ENCODE data around the gene HOXA7. TPM values are rescaled to one million over a fixed set of nuclear protein-coding genes. Genes with fewer than 3 reads are reported as not detected.

Gene HOXA7
- total RNA-seq, 3 donors from 2014 or later = 17.1 to 29.8 (median 27.9) TPM

- intact Hi-C loops (cut with DNase I, micrococcal nuclease) = loop anchor here in 1 of 2 donors (10.0 kb wide), 1 partner anchor 776 kb away; no protein-coding TSS in a partner anchor
- Histone ChIP-seq H3K4me3 (peak overlapping the region; percentile 74), H3K9me3 (no peaks in the 10 kb centered on the region), H3K4me1 (ENCODE audit: low read depth) (peaks cover 43% of the 10 kb centered on the region), H3K36me3 (ENCODE audit: low read depth) (no peaks in the 10 kb centered on the region)
- TF ChIP-seq CTCF (IDR thresholded peaks at IDR 0.05) = peak; percentile 94
- peak; percentile 55 for ATAC-seq
- peak; percentile 84 to 90 (median 87) for DNase-seq
These were observed 5.7 kb downstream of the HOXA7 start for GRCh38 chr7:27150568-27151340.

DNA sequence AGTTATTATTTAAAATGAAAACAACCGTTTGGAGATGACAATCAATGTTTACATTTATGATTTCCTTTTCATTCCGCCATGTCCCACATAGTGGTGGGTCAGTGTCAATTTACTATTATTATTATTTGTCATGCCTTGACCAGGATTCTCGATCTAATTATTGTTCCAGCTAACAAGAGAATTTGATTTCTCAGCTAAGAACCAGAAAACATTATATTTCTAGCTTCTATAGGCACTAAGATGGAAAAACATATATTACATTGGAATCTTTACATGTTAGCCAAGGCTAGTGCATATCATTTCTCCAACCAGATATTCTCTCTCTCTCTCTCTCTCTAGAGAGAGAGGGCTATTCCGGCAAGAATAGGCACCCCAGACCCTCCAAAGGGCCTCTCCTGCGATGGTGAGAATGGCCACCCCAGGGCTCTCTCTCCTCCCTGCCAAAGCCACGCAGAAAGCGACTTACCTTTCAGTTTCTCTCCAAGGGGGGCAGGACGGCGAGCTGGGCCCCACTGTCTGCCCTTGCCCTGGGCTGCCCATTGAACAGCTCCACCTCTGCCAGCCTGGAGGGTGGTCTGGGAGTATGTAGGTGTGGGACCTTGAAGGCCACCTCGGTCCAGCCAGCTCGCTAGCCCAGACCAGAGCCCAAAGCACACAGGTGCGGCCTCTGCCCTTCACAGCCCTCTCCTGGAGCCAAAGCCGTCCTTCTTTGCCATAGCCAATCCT lies 6.5 kb downstream of the HOXA7 start:
- intact Hi-C loops (cut with DNase I, micrococcal nuclease) = loop anchor here (5.0 to 10.0 kb wide), 2 partner anchors 468 to 775 kb away; no protein-coding TSS in a partner anchor
- DNase-seq (peak in 2 of 3 donors; percentile 52 to 61), ATAC-seq (no peak)
- Histone ChIP-seq H3K4me3 (peak overlapping the region; percentile 74), H3K36me3 (ENCODE audit: low read depth) (no peaks in the 10 kb centered on the region), H3K4me1 (ENCODE audit: low read depth) (peaks cover 41% of the 10 kb centered on the region), H3K9me3 (no peaks in the 10 kb centered on the region)
- TF ChIP-seq CTCF (IDR thresholded peaks at IDR 0.05) = no peak

DNA sequence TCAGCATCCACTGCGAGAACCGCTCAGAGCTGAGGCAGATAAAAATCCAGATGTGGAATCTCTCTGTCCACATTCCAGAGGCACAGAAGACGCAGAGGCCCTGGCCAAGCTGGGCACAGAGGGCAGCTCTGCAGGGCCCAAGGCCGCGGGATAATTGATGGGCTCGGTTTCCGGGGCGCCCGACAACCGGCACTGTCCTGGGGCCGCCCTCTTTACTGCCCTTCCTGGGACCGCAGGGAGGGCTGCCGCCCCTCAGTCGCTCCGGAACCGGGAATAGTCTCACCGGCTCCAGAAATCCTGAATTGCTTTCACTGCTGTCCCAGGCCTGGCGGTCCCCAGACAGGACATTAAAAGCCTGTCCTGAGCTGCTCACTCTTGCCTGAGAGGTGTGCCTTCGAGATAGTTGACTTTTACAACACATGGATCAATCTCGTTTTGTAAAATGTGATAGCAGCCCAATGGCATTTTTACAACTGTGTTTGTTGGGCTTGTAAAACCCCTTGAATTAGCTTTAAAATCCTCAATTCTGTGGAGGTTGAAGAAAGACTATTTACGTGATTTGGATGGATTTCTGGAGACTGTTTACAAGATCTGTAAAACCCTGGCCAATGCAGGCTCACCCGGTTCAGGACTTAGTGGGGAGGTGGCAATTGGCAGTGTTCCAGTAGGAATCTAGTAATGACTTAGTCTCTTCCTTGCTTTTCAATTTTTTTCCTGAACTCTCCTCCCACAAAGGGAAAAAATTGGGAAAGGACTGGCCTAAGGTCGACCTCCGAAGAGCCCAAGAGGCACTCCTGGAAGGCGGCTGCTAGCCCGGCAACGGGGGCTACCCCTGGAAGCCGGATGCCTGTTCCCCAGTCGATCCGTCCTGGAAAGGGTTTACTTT lies 7.5 kb downstream of the HOXA7 start:
- Histone ChIP-seq H3K9me3 (no peaks in the 10 kb centered on the region), H3K4me1 (ENCODE audit: low read depth) (peaks cover 33% of the 10 kb centered on the region), H3K4me3 (peak overlapping the region; percentile 15), H3K36me3 (ENCODE audit: low read depth) (no peaks in the 10 kb centered on the region)
- DNase-seq (peak in 2 of 3 donors; percentile 66 to 68), ATAC-seq (peak; percentile 21)
- intact Hi-C loops (cut with DNase I, micrococcal nuclease) = loop anchor here in 1 of 2 donors (5.0 kb wide), 1 partner anchor 467 kb away; no protein-coding TSS in a partner anchor
- TF ChIP-seq CTCF (IDR thresholded peaks at IDR 0.05) = no peak

- no peaks in the 10 kb centered on the region for H3K9me3 ChIP-seq
- no peaks in the 10 kb centered on the region for H3K36me3 ChIP-seq (ENCODE audit: low read depth)
- DNase-seq = peak; percentile 78 to 84 (median 79)
- peaks cover 31% of the 10 kb centered on the region for H3K4me1 ChIP-seq (ENCODE audit: low read depth)
- TF ChIP-seq CTCF (IDR thresholded peaks at IDR 0.05) = no peak
- intact Hi-C loops (cut with DNase I, micrococcal nuclease) = loop anchor here in 1 of 2 donors (5.0 kb wide), 1 partner anchor 466 kb away; no protein-coding TSS in a partner anchor
- peak overlapping the region; percentile 15 for H3K4me3 ChIP-seq
- ATAC-seq = peak; percentile 25
These were observed 8.3 kb downstream of the HOXA7 start for GRCh38 chr7:27148031-27148755.
